ENCODE data around the gene DYNLT5. TPM values are rescaled to one million over a fixed set of nuclear protein-coding genes. Genes with fewer than 3 reads are reported as not detected.
A peak's percentile ranks its signal among the peaks of the same experiment; 100 is the strongest.

The DYNLT5 gene
- total RNA-seq, 1 experiment from 2014 or later: 0.83 TPM

GRCh38 chr1:66725885-66726665 is 26.2 kb upstream of the DYNLT5 start:
- no CpG with 5 or more reads among the region's 9 CpGs for WGBS (ENCODE audit: extremely low coverage, insufficient read length, low lambda C conversion rate)
- Histone ChIP-seq H2BK5ac (ENCODE audit: insufficient read length, low read length) (no peak overlapping the region), H3K79me1 (ENCODE audit: insufficient read depth, low read depth, low read length, poor library complexity, severe bottlenecking) (no peaks in the 10 kb centered on the region), H2AK5ac (ENCODE audit: insufficient read length, low read length) (no peak overlapping the region), H2BK15ac (ENCODE audit: low read depth, low read length) (no peak overlapping the region), H3K18ac (ENCODE audit: insufficient read length, low read depth, low read length) (no peak overlapping the region), H4K20me1 (ENCODE audit: control insufficient read depth, insufficient read depth, insufficient read length) (no peaks in the 10 kb centered on the region), H3K27ac (ENCODE audit: insufficient read length, low read depth, low read length) (no peak overlapping the region), H3K9ac (ENCODE audit: extremely low read depth, insufficient read length, low read length) (no peak overlapping the region), H4K5ac (ENCODE audit: insufficient read length, low read depth, low read length) (no peak overlapping the region), H2BK12ac (ENCODE audit: insufficient read length, low read depth, low read length) (no peak overlapping the region), H3K79me2 (ENCODE audit: insufficient read depth, low read length) (no peaks in the 10 kb centered on the region), H3T11ph (ENCODE audit: low read length) (no peak overlapping the region), H4K91ac (ENCODE audit: insufficient read length, low read depth, low read length) (no peak overlapping the region), H3K9me3 (ENCODE audit: control insufficient read depth, low read depth, low read length) (no peaks in the 10 kb centered on the region), H3K27me3 (ENCODE audit: insufficient read depth, low read length) (0 out of 2 replicates have a peak, but pooled peaks cover 2% of the 10 kb centered on the region), H3K23ac (ENCODE audit: insufficient read length, low read depth, low read length) (no peak overlapping the region), H3K14ac (ENCODE audit: insufficient read depth, low read length) (no peak overlapping the region), H2BK20ac (ENCODE audit: low read depth, low read length, poor library complexity, severe bottlenecking) (no peak overlapping the region), H3K4ac (ENCODE audit: low read depth, low read length) (no peak overlapping the region), H3K4me1 (ENCODE audit: insufficient read depth, low read length) (peaks cover 3% of the 10 kb centered on the region; the same call in 1 of the 2 replicates), H4K8ac (replicated peaks; ENCODE audit: insufficient read length, low read depth, low read length) (no peak overlapping the region), H3K23me2 (ENCODE audit: insufficient read length, low read depth, low read length, poor library complexity, severe bottlenecking) (no peaks in the 10 kb centered on the region), H2AFZ (ENCODE audit: low read length) (no peak overlapping the region), H3K4me2 (ENCODE audit: insufficient read depth, insufficient read length, low read length) (no peak overlapping the region), H2BK120ac (ENCODE audit: low read depth, low read length, poor library complexity, severe bottlenecking) (no peak overlapping the region), H3K56ac (ENCODE audit: insufficient read length, low read depth, low read length) (no peak overlapping the region)
- H3K36me3 Mint-ChIP-seq (ENCODE audit: insufficient read depth in 1 of 3, low read depth in 3 of 3): no peaks in the 10 kb centered on the region
- peak; percentile 72 for DNase-seq
- H3K27ac Mint-ChIP-seq: peak overlapping the region in 1 of 3 experiments; percentile 66; a peak in 1 of 7 replicates
- peaks cover 0 to 5% of the 10 kb centered on the region in 2 experiments; a peak in 2 of 5 replicates for H3K9me3 Mint-ChIP-seq
- peaks cover 12% of the 10 kb centered on the region in 2 experiments for H3K4me1 Mint-ChIP-seq
- TF ChIP-seq CTCF (conservative IDR thresholded peaks at IDR 0.05): peak; percentile 97
- H3K4me3 Mint-ChIP-seq: no peak overlapping the region
- H3K27me3 Mint-ChIP-seq (ENCODE audit: low read depth): peaks cover 7% of the 10 kb centered on the region
